ENCODE data around the gene CAPN8. TPM values are rescaled to one million over a fixed set of nuclear protein-coding genes. Genes with fewer than 3 reads are reported as not detected.

The CAPN8 gene
- total RNA-seq, 1 experiment from 2014 or later, result 71.9 TPM

DNA sequence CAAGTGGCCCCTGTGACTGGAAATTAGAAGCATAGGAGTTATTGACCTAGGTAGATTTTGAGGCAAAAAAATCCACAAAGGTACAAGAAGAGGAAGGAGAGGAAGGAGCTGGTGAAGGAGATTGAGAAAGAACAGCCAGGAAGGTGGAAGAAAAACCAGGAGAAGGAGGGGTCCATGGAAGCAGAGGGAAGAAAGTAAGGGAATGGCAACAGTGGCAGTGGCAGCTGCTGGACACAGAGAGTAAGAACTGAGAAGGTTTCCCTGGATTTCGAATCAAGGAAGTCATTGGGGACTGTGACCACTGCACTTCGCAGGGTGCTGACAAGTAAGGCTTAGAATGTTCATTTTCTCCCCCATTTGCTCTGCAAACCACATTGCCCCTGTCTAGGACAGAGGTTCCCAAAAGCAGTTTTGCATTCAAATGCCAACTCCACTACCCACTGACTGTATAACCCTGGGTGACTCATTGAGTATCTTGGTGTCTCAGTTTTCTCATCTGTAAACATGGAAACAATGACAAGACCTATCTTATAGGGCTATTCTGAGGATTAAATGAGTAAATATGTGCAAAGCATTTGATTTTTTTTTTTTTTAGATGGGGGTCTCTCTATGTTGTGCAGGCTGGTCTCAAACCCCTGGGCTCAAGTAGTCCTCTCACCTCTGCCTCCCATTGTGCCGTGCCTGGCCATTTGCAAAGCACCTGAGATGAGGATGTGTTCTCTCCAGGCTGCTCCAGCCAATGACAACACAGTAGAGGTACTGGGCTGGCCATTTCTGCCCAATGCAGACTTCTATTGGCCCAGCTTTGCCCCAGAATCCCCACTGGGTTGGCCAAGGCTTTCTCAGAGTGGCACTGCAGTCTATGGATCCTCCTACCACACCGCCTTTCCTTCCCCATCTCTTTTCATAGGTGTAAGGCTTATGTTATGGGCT lies 37.5 kb upstream of the CAPN8 start:
- DNase-seq (ENCODE audit: low spot score), result no peak

DNA sequence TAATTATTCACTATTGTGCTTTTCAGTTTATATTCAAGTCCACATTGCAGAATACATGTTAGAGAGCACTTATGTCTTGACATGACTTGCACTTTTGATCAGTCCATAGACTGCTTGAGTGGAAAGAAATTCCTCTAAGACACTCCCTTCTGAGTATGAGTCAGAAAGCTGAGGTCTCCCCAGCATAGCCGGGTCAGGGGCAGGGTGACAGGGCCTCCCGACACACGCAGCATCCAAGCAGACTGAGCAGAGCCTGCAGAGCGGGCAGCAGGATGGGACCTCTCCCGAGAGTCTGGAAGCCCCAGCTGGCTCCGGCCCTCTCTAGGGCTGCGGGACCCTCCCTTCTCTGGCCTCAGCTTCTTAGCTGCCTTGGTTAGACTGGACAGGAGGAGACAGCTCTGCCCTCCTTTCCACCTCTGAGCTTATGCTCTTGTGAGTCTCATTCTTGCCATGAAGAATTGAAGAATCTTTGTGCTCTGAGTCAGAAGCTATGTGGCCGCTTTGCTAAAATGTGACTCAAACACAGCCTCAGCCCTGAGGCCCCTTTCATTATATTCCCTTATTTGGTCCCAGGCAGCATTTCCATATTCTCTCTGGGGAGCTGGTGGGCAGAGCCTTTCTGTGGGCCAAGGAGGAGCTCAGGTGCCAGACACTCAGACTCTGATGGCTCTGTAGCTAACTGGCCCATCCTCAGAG lies 35.6 kb upstream of the CAPN8 start:
- DNase-seq (ENCODE audit: low spot score), result peak; percentile 79

DNA sequence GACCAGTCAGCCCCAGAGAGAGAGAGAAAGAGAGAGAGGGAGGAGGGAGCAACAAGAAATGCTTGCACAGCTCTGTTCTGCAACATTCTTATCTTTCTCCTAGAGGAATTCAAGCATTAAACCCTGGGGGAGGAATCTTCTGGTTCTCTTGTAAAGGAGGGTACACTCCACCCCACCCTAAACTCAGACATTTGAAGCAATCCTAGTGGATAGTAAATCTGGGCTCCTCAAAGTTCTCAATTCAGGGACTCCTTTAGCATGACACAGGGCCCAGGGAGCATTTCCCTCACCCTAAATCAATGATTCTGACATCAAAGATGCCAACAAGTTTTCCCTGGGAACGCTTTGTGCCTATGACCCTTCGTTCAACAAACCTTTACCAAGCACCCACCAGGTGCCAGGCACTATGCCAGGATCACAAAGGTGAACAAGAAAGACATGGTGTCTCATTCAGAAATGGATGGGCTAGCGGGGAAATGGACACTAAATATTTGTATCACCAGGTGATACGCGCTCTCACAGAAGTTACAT lies 35.0 kb upstream of the CAPN8 start:
- no peak for DNase-seq (ENCODE audit: low spot score)

DNA sequence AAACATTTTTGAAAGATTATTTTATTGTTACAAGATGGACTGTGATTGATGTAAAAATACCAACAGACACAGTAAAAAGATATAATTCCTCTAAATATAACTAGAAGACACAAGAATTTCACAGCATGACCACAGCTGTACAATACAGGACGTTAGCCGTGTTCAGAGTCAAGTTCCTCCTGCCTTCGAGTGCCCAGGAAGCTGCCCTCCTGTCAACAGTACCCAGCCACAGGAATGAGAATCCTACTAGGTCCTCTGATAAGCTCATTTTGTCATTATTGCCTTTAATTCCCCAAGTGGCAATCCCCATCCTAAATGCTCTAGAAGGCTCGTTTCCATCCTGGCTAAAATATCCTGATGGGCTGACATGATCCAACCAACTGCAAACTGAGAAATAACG lies 30.4 kb upstream of the CAPN8 start:
- no peak for DNase-seq (ENCODE audit: low spot score)

DNA sequence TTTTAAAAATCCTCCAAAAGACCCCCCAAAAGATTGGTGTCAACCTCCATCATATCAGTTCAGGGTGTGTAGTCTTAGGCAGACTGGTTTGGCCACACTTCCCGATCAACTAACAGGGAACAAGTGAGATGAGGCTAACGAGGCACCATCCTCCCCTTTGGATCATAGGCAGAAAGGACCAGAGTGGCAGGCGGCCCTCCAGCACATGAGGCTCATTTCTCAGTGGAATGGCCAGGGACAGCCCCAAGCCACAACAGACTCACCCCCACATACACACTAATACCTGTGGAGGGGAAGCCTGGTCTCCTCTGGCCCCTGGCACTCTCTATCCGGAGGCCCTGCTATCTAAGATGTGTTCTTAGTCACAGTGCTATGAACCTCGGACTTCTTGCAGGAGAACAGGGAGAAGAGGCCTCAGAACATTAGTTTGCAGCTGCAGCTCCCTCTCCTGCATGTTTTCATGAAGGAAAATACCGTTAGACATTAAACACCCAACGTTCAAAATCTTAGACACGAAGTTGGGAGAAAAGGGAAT lies 29.6 kb upstream of the CAPN8 start:
- DNase-seq (ENCODE audit: low spot score), result no peak

DNA sequence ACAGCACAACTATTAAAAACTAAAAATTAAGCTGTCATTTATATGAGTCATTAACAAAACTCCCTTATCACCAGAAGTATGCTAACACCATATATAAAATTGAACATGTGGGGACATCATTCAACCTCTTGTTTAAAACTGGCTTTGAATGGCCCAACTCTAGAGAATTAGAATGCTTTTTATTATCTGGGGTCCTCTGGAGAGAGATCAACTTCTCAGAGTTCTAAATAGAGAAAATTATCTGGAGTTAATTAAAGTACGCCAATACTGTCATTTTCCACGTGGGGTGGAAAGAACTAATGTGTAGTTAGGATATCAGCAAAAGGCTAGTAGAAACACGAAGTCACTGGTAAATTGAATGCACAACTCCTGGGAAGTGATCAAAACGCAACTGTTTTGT lies 25.6 kb upstream of the CAPN8 start:
- DNase-seq (ENCODE audit: low spot score), result no peak

DNA sequence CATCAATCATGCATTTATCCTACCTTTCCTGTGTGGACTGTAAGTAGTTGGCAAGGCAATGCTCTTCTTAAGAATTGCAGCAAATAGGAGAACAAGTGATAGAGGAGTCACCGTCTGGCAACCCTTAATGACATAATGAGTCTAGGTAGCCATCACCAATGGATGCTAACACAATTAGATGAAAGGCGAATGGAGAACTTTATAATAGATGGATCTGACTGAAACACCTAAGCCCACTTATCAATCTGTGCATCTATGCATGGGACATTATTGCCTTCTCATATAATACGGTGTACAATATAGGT lies 18.9 kb upstream of the CAPN8 start:
- no peak for DNase-seq (ENCODE audit: low spot score)

DNA sequence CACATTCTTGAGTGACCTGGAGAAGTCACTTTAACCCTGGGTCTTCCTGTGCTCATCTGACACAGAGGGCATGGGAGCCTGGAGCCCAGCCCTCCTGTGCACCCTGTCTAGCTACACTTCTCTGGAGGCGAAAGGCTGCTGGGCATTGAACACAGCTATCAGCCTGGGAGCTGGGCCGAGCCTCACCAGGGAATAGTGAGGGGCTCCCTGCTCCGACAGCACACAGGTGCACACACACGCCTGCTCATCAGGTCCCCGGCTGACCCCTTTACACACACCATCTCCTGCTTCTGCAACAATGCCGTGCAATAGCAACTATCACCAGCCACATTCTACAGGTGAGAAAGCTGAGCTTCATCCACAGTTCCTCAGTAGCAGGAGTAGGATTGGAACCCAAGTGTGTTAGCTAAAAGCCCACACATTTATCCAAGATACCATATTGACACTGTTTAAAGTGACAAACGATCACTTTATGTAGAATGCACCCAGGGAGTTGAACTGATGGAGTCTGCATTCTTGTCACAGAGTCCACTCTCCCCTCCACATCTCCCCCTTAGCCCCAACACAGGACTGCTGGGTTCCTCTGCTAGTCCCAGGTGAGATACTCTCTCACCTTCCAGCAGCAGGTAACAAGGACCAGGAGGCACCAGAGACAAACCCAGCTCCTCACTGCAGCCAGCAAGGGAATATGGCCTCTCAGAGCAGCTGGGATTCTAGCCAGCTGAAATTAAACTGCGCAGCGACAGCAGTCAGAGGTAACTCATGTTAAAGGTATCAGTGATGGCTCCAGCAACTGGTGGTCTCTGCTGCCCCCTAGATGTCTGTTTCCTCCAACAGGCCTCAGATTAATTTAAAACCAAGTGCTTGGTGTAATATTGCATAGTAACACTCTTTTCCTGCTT lies 18.3 kb upstream of the CAPN8 start:
- peak; percentile 87 for DNase-seq (ENCODE audit: low spot score)

DNA sequence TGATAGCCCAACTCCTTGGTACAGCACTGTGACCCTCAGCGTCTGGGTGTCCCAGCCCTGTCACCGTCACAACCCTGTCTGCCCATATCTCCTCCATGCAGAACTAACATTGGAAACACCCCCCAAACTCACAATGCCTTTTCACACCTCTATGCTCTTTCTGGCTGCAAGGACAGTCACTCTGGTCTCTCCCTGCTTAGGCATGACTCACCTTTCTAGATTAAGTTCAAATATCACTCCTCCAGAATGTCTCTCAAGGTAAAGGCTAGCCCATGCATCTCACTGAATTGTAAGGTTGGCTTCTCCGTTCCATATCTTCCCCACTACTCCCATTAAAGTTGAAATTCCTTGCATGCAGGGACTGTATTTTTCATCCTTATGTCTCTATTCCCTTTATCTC lies 17.0 kb upstream of the CAPN8 start:
- no peak for DNase-seq (ENCODE audit: low spot score)

DNA sequence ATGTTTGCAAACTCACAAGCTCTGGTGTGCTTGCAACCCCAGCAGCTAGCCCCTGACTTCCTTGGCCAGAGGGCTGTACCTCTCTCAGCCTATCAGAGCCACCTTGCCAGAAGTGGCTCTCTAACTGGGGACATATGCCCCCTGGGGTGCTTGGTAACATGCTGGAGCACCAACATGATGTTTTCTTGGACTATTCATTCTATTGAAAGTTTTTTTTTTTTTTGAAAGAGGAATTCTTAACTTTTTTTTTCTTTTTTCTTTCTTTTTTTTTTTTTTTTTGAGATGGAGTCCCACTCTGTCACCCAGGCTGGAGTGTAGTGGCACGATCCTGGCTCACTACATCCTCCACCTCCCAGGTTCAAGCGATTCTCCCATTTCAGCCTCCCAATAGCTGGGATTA lies 14.7 kb upstream of the CAPN8 start:
- DNase-seq (ENCODE audit: low spot score), result no peak

DNA sequence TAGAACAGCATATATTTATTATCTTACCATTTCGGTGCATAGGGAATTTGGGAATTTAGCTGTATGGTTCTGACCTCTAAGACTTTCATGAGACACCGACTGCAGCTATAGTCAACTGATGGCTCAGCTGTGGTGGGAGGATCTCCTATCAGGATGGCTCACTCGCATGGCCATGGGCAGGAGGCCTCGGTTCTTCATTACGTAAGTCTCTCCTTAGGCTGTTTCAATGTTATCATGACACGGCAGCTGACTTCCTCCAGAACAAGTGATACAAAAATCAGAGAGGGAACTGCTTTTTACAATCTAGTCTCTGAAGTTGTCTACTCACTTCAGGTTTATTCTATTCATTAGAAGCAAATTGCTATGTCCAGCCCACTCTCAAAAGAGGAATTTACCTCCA lies 13.3 kb upstream of the CAPN8 start:
- DNase-seq (ENCODE audit: low spot score), result no peak

DNA sequence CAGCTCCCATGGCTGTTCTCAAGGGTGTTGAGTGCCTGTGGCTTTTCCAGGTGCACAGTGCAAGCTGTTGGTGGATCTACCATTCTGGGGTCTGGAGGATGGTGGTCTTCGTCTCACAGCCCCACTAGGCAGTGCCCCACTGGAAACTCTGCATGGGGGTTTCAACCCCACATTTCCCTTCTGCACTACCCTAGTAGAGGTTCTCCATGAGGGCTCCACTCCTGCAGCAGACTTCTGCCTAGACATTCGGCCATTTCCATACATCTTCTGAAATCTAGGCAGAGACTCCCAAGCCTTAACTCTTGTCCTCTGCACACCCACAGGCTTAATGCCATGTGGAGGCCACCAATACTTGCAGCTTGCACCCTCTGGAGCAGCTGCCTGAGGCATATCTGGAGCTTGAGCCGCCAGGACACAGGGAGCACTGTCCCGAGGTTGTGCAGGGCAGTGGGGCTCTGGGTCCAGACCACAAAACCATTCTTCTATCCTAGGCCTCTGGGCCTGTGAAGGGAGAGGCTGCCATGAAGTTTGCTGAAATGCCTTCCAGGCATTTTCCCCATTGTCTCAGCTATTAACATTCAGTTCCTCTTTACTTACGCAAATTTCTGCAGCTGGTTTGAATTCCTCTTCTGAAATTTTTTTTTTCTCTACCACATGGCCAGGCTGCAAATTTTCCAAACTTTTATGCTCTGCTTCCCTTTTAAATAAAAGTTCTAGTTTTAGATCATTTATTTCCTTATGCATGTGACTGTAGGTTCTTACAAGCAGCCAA lies 8.8 kb upstream of the CAPN8 start:
- no peak for DNase-seq (ENCODE audit: low spot score)

DNA sequence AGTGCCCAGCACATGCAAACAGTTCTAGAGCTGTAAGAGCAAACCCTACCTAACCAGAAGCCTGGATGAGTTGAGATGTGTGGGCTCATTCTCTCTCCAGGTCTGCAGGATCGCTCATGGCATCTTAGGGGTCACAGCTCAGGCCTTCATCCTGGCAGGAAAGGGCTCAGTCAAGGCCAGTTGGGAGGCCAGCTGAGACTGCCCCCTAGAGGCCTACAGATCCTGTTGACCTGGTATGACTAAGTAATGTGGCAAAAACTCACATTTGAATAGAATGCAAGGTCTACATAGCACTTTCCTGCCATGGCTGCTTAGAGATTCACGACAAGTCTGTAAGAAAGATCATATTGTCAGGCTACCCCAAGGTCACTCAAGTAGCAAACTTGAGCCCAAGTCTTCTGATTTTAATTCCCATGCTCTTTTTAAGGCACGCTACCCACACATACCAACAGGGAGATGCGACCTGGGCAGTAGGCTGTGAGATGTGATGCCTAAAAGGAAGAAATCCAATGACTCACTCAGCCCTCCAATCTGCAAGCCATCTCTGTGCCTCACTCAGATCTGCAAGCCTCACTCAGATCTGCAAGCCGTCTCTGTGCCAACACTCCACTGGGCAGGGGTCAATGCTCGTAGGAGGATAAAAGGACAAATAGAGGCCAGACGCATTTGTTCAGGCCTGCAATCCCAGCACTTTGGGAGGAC lies 5.1 kb upstream of the CAPN8 start:
- peak; percentile 65 for DNase-seq (ENCODE audit: low spot score)

DNA sequence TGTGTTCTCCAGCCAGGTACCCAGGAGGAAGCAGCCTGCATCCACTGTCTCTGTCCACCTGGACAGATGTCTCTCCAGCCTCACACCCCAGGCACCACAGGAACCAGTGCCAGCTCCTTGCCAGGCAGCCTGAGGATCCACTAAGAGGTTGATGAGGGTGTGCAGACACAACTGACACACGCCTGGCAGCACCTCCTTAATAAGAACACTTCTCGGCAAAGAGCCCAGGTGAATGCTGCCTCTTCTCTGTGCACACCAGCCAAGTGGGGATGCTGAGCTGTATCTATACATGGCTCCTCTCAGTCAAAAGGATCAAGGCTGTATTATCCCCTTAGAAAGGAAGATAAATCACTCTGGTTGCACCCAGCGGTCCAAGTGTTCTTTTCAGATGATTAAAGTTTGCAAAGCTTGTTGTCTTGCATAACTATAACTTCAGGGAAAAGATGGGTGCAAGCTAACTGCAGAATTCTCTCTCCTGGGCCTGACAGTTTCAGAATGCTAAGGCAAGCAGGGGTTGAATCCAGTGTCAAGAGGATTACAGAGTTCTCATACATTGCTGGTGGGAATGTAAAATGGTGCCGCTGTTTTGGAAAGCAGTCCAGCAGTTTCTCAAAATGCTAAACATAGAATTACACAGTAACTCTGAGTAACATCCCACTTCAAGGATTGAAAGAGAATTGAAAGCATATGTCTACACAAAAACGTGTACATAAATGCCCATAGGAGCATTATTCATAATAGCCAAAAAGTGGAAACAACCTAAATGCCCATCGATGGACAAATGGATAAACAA lies 3.7 kb upstream of the CAPN8 start:
- no peak for DNase-seq (ENCODE audit: low spot score)

DNA sequence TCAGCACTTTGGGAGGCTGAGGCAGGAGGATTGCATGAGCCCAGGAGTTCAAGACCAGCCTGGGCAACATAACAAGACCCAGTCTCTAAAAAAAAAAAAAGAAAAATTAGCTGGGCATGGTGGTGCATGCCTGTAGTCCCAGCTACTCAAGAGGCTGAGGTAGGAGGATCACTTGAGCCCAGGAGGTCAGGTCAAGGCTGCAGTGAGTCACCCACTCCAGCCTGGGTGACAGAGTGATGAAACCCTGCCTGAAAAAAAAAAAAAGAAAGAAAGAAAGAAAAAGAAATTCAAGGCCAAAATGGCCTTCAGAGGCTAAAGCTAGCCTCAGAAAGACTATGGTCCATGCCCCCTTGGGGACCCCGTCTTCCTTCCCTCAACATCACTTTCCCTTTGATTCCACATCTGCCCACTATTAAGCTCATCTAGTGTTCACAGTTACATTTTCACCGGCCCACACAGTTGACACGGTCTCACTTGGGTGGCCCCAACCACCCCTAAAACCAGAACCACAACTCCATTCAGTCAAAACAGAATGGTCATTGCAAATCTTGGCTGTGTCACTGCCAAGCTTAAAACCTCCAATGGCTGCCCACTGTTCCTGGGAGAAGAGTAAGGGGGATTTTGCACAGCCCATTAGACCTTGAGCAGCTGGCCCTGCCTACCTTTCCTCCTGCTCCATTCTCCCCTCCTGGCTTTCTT lies 2.1 kb upstream of the CAPN8 start:
- DNase-seq (ENCODE audit: low spot score), result no peak

DNA sequence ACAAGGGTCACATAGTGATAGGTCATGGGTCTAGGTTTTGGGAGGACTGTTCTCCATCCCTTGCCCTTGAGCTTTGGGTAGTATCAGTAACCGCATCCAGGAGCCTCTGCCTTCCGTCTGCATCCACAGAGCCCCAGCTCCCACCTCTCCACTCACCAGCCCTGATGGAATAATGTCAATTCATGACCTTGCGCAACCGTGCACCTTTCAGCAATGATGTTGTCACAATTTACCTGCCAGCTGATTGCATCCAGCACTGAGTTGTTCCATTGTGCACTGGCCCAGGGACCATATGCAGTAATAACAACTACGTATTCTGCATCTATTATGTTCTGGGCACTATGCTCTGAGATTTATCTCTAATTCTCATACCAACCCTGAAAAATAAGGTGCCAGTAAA lies 1.4 kb downstream of the CAPN8 start:
- DNase-seq (ENCODE audit: low spot score), result no peak

DNA sequence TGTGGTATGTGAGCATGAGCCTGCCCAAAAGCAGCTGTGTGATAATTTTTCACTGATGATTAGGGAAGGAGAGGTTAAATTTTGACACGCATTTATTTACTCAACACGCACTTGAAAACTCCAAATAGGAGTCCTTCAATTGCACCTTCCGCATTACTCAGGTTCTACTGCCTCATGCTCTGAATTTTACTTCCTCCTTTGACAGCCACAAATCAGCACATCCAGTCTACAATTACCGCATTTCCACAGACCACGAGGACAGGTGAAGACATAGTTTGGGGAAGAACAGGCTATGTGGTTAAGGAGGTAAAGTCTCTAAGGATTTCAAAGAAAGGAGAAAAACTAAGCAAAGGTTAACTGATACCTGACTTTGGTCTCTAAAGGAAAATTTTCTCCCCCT lies 2.6 kb downstream of the CAPN8 start:
- peak; percentile 62 for DNase-seq (ENCODE audit: low spot score)

DNA sequence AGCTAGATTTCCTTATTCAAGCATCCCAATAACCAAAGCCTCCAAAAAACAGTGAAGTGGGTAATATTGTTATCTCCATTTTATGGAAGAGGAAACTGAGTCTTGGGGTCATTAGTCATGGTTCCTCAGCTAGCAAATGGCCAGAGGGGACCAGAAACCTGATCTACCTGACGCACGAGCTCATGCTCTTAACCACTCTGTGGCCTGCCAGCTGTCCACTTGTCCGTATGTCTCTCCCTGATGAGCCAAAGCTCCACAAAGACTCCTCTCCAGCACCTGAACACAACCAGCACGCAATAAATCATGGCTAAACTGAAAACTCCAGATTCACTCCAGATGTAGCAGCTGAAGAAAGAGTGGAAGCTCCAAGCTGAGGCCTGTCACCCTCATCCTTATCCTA lies 5.8 kb downstream of the CAPN8 start:
- no peak for DNase-seq (ENCODE audit: low spot score)

DNA sequence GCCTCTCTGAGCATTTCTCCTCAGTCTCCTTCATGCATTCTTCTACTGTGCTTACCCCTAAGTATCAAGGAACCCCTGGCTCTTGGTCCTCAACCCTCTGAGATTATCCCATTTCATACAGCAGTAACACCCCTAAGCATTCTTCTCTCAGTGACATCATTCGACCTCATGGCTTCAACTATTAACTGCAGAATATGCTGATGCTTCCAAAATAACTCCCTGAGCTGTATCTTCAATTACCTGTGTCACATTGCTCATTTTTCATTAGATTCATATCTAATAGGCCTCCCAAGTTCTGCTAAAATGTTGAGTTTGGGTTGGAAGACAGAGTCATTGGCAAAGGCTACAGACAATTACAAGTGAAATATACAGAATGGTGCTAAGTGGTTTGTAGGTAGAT lies 7.5 kb downstream of the CAPN8 start:
- no peak for DNase-seq (ENCODE audit: low spot score)

Data from HT-29 (cell line).